HepG2 (cell line): ENCODE data around the gene VDAC1. TPM values are rescaled to one million over a fixed set of nuclear protein-coding genes. Genes with fewer than 3 reads are reported as not detected.

Experiments used
- CREB1 ChIP-seq, 2 experiments: fragments of 450-650 bp in 1 of 2; IDR thresholded peaks; 2 replicates each; pipeline ENCODE4 v1.6.1; 2016 to 2017; ENCODE audit warnings: control low read depth in 1 of 2, mild to moderate bottlenecking in 1 of 2, missing compliant biosample characterization in 1 of 2, missing genetic modification characterization in 1 of 2
- GLI4 ChIP-seq: sonication (generic); formaldehyde crosslinking; IDR thresholded peaks from 2 replicates; pipeline ENCODE4 v1.5.1; 2020; ENCODE audit warnings: missing genetic modification reagents, mild to moderate bottlenecking, moderate library complexity, borderline replicate concordance
- HNF4G ChIP-seq, 2 experiments: sonication (generic) in 1 of 2; formaldehyde crosslinking in 1 of 2; IDR thresholded peaks; 2 replicates each; pipeline versions ENCODE4 v1.4.0 to v1.6.1; 2011 to 2020; ENCODE audit warnings: borderline replicate concordance in 2 of 2, low read depth in 2 of 2, mild to moderate bottlenecking in 2 of 2, low read length in 1 of 2, missing genetic modification reagents in 1 of 2, moderate library complexity in 1 of 2
- HOXA3 ChIP-seq: sonication (generic); formaldehyde crosslinking; IDR thresholded peaks from 2 replicates; pipeline ENCODE4 v1.5.0; 2020; ENCODE audit warnings: missing genetic modification reagents
- KLF15 ChIP-seq: sonication (generic); formaldehyde crosslinking; IDR thresholded peaks from 2 replicates; pipeline ENCODE4 v1.8.1; 2023; ENCODE audit warnings: borderline replicate concordance, mild to moderate bottlenecking, inconsistent platforms, missing genetic modification reagents, mixed read lengths
- MTA1 ChIP-seq: sonication (generic); formaldehyde crosslinking; IDR thresholded peaks from 2 replicates; pipeline ENCODE4 v1.4.0; 2020; ENCODE audit warnings: missing genetic modification reagents, mild to moderate bottlenecking, borderline replicate concordance
- MTA3 ChIP-seq: sonication (generic); formaldehyde crosslinking; IDR thresholded peaks from 2 replicates; pipeline ENCODE4 v1.4.0; 2020; ENCODE audit warnings: missing genetic modification reagents
- PCBP1 ChIP-seq: fragments of 200-400 bp; formaldehyde crosslinking; IDR thresholded peaks from 2 replicates; pipeline ENCODE4 v1.6.1; 2017; ENCODE audit warnings: mild to moderate bottlenecking, low read depth, low read length, borderline replicate concordance
- SIN3B ChIP-seq: fragments of 150-350 bp; IDR thresholded peaks from 2 replicates; pipeline ENCODE4 v1.6.1; 2014; ENCODE audit warnings: low read length
- SMAD9 ChIP-seq: sonication (generic); formaldehyde crosslinking; IDR thresholded peaks from 2 replicates; pipeline ENCODE4 v1.5.1; 2020; ENCODE audit warnings: mild to moderate bottlenecking, missing genetic modification reagents
- SSRP1 ChIP-seq: IDR thresholded peaks from 2 replicates; pipeline ENCODE4 v1.6.1; 2016; ENCODE audit warnings: control low read depth
- TBX2 ChIP-seq: sonication (generic); formaldehyde crosslinking; IDR thresholded peaks from 2 replicates; pipeline ENCODE4 v1.5.0; 2020; ENCODE audit warnings: missing genetic modification reagents, mild to moderate bottlenecking, borderline replicate concordance
- TGIF2 ChIP-seq: IDR thresholded peaks from 2 replicates; pipeline ENCODE4 v1.6.1; 2016; ENCODE audit warnings: control low read depth, missing compliant biosample characterization
- ZKSCAN1 ChIP-seq: fragments of 150-350 bp; IDR thresholded peaks from 2 replicates; pipeline ENCODE4 v1.6.1; 2014; ENCODE audit warnings: low read length
- ZNF207 ChIP-seq: fragments of 450-650 bp; IDR thresholded peaks from 2 replicates; pipeline ENCODE4 v1.6.1; 2016; ENCODE audit warnings: antibody characterized with exemption, borderline replicate concordance
- ZNF44 ChIP-seq: sonication (generic); formaldehyde crosslinking; IDR thresholded peaks from 2 replicates; pipeline ENCODE4 v1.5.1; 2020; ENCODE audit warnings: mild to moderate bottlenecking, missing genetic modification reagents
- ZNF501 ChIP-seq: sonication (generic); formaldehyde crosslinking; IDR thresholded peaks from 2 replicates; pipeline ENCODE4 v1.5.1; 2020; ENCODE audit warnings: mild to moderate bottlenecking, moderate library complexity, missing genetic modification reagents
- ZNF558 ChIP-seq: sonication (generic); formaldehyde crosslinking; IDR thresholded peaks from 2 replicates; pipeline ENCODE4 v1.9.0; 2022; ENCODE audit warnings: mild to moderate bottlenecking, missing genetic modification reagents, borderline replicate concordance
- ZNF644 ChIP-seq: IDR thresholded peaks from 2 replicates; pipeline ENCODE4 v1.6.1; 2016; ENCODE audit warnings: low read depth
- ZNF724P ChIP-seq: sonication (generic); formaldehyde crosslinking; IDR thresholded peaks from 2 replicates; pipeline ENCODE4 v1.8.0; 2022; ENCODE audit warnings: missing genetic modification reagents, borderline replicate concordance
- ZNF761 ChIP-seq: sonication (generic); formaldehyde crosslinking; conservative IDR thresholded peaks from 2 replicates; pipeline ENCODE4 v1.4.0; 2020; ENCODE audit warnings: mild to moderate bottlenecking, missing genetic modification reagents
- polyA plus RNA-seq, 8 experiments: library from polyadenylated mRNA; depleted of rRNA in 3 of 8; stranded (reverse) in 7 of 8; unstranded in 1 of 8; fragments of >200 nt; fragmentation: Illumina TruSeq in 4 of 8; extraction: Trizol in 4 of 8; gene quantifications; 2 replicates each; pipeline versions ENCODE4 v1.2.1 to v1.2.3, GENCODE V29; 2011 to 2016; ENCODE audit warnings: low read depth in 4 of 8, missing spikeins in 1 of 8, mixed read lengths in 1 of 8; ENCODE audit not compliant: insufficient read depth in 1 of 8
- total RNA-seq, 5 experiments: library from RNA; depleted of rRNA; stranded (reverse); fragments of >200 nt; fragmentation: Illumina TruSeq; extraction: Trizol; gene quantifications; 2 replicates each; pipeline ENCODE4 v1.2.3, GENCODE V29; 2016; ENCODE audit warnings: low read depth in 1 of 5
- TF ChIP-seq, protein P1 (sequence below): fragments of 450-650 bp; IDR thresholded peaks from 2 replicates; pipeline ENCODE4 v1.6.1; 2017; ENCODE audit warnings: mild to moderate bottlenecking
- TF ChIP-seq, protein P2 (sequence below): sonication (generic); formaldehyde crosslinking; IDR thresholded peaks from 2 replicates; pipeline ENCODE4 v1.9.0; 2022; ENCODE audit warnings: missing genetic modification reagents, mild to moderate bottlenecking, borderline replicate concordance
- TF ChIP-seq, protein P3 (sequence below), 2 experiments: fragments of 450-650 bp in 1 of 2; sonication (generic) in 1 of 2; formaldehyde crosslinking; IDR thresholded peaks; 2 replicates each; pipeline versions ENCODE4 v1.5.0 to v1.8.0; 2020 to 2022; ENCODE audit warnings: mild to moderate bottlenecking in 1 of 2, missing genetic modification reagents in 1 of 2

VDAC1 gene
- total and polyA plus RNA-seq, 2 of the 13 experiments (the other 11 are each of a cell fraction or from before 2014, with no cell fraction given), result 112 to 380 TPM

DNA sequence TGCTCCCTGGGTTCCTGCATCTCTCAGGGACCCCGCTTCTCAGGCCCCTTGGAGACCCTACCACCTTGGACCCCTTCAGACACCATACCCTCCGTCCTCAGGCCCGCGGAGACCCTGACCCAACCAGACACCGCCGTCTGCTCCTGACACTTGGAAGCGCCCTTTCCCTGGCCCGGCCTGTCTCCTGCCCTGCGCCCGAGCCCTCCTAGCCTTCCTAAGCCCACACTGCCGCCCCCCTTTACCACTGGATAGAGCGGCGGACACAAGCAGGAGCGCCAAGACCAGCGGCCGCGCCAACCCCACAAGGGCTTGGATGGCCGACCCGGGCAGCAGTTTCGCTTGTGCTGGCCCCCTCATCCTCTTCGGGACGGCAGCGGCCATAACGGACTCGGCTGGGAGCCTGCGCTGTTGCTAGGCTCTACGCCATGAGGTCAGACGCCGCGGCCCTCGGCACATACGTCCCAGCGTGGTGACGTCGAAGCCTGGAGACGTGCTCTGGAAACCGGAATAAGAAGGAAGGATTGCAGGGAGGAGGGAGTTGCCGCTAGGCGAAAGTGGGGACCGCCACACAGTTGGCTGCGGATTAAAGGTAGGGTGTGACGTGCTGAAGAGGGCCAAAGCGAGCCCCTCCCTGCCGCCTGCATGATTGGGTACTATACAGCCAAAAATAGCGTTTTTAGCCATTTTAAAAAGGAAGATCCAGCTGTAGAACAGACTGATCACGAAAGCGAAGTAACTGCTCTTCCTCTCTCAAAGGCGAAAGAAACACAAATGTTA lies 36.4 kb downstream of the VDAC1 start, which contains the start of gene C5orf15 (continued):
- TF ChIP-seq TGIF2 (CRISPR knock-in tag), result peak; percentile 43
- TF ChIP-seq KLF15 (CRISPR knock-in tag), result no peak
- peak; percentile 65; the same call in 1 of the 2 replicates for TF ChIP-seq ZNF761 (CRISPR knock-in tag)
- peak; percentile 58; the same call in 1 of the 2 replicates for TF ChIP-seq SMAD9
- TF ChIP-seq CREB1 (IDR thresholded peaks at IDR 0.05), result peak; percentile 93
- TF ChIP-seq CREB1 (CRISPR knock-in tag; IDR thresholded peaks at IDR 0.05), result peak; percentile 97
- TF ChIP-seq ZKSCAN1, result no peak
- TF ChIP-seq, protein P1, sequence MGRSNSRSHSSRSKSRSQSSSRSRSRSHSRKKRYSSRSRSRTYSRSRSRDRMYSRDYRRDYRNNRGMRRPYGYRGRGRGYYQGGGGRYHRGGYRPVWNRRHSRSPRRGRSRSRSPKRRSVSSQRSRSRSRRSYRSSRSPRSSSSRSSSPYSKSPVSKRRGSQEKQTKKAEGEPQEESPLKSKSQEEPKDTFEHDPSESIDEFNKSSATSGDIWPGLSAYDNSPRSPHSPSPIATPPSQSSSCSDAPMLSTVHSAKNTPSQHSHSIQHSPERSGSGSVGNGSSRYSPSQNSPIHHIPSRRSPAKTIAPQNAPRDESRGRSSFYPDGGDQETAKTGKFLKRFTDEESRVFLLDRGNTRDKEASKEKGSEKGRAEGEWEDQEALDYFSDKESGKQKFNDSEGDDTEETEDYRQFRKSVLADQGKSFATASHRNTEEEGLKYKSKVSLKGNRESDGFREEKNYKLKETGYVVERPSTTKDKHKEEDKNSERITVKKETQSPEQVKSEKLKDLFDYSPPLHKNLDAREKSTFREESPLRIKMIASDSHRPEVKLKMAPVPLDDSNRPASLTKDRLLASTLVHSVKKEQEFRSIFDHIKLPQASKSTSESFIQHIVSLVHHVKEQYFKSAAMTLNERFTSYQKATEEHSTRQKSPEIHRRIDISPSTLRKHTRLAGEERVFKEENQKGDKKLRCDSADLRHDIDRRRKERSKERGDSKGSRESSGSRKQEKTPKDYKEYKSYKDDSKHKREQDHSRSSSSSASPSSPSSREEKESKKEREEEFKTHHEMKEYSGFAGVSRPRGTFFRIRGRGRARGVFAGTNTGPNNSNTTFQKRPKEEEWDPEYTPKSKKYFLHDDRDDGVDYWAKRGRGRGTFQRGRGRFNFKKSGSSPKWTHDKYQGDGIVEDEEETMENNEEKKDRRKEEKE, result no peak
- TF ChIP-seq ZNF644, result no peak
- TF ChIP-seq ZNF501 (CRISPR knock-in tag), result peak; percentile 84
- peak; percentile 96 for TF ChIP-seq ZNF44 (CRISPR knock-in tag)
- TF ChIP-seq PCBP1, result peak; percentile 87; the same call in 1 of the 2 replicates
- TF ChIP-seq HOXA3 (CRISPR knock-in tag), result peak; percentile 99
- 0 out of 2 replicates have a peak, but pooled peaks have one; percentile 72 for TF ChIP-seq GLI4 (CRISPR knock-in tag)
- TF ChIP-seq SSRP1 (CRISPR knock-in tag), result 0 out of 2 replicates have a peak, but pooled peaks have one; percentile 19
- no peak; the same call in 1 of the 2 replicates for TF ChIP-seq ZNF558 (CRISPR knock-in tag)
- TF ChIP-seq MTA3 (CRISPR knock-in tag), result no peak
- no peak; the same call in 1 of the 2 replicates for TF ChIP-seq ZNF724P (CRISPR knock-in tag)
- no peak for TF ChIP-seq HNF4G (IDR thresholded peaks at IDR 0.05; ENCODE audit: borderline replicate concordance, low read depth, low read length)
- no peak; the same call in 1 of the 2 replicates for TF ChIP-seq HNF4G (CRISPR knock-in tag; IDR thresholded peaks at IDR 0.05; ENCODE audit: borderline replicate concordance, low read depth)
- no peak; the same call in 1 of the 2 replicates for TF ChIP-seq SIN3B
- TF ChIP-seq, protein P2, sequence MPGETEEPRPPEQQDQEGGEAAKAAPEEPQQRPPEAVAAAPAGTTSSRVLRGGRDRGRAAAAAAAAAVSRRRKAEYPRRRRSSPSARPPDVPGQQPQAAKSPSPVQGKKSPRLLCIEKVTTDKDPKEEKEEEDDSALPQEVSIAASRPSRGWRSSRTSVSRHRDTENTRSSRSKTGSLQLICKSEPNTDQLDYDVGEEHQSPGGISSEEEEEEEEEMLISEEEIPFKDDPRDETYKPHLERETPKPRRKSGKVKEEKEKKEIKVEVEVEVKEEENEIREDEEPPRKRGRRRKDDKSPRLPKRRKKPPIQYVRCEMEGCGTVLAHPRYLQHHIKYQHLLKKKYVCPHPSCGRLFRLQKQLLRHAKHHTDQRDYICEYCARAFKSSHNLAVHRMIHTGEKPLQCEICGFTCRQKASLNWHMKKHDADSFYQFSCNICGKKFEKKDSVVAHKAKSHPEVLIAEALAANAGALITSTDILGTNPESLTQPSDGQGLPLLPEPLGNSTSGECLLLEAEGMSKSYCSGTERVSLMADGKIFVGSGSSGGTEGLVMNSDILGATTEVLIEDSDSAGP, result peak; percentile 83; the same call in 1 of the 2 replicates
- TF ChIP-seq ZNF207, result no peak
- peak; percentile 70; the same call in 1 of the 2 replicates for TF ChIP-seq MTA1 (CRISPR knock-in tag)
- TF ChIP-seq, protein P3, sequence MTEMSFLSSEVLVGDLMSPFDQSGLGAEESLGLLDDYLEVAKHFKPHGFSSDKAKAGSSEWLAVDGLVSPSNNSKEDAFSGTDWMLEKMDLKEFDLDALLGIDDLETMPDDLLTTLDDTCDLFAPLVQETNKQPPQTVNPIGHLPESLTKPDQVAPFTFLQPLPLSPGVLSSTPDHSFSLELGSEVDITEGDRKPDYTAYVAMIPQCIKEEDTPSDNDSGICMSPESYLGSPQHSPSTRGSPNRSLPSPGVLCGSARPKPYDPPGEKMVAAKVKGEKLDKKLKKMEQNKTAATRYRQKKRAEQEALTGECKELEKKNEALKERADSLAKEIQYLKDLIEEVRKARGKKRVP (CRISPR knock-in tag; IDR thresholded peaks at IDR 0.05), result peak in 1 of 2 experiments; percentile 28; a peak in 1 of 4 replicates
- TF ChIP-seq TBX2, result peak; percentile 87
